Coronary artery (tissue), 2 donors: ENCODE measurements around the gene FAM156A.
"Not testable (repeated sequence)": the region's sequence is repeated elsewhere in the genome, so short reads cannot be mapped to it uniquely, and the experiment has no call there.

Source experiments
- DNase-seq: peaks from one replicate; pipeline ENCODE4 v3.0.0-alpha.2; 2017; ENCODE audit warnings: low spot score
- H3K27ac ChIP-seq, 2 donors: fragments of 200-600 bp; sonication (generic); one replicate each; pipeline ENCODE4 v1.5.1; 2016 to 2019
- H3K4me3 ChIP-seq: fragments of 200-600 bp; sonication (generic); 2 replicates; pipeline ENCODE4 v1.5.1; 2016; ENCODE audit warnings: mild to moderate bottlenecking, moderate library complexity
- TF ChIP-seq, protein P1 (sequence below): fragments of 200-600 bp; sonication (generic); IDR thresholded peaks from one replicate; pipeline ENCODE4 v1.5.1; 2019; ENCODE audit warnings: antibody characterized with exemption

The FAM156A gene, protein sequence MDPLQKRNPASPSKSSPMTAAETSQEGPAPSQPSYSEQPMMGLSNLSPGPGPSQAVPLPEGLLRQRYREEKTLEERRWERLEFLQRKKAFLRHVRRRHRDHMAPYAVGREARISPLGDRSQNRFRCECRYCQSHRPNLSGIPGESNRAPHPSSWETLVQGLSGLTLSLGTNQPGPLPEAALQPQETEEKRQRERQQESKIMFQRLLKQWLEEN

DNA sequence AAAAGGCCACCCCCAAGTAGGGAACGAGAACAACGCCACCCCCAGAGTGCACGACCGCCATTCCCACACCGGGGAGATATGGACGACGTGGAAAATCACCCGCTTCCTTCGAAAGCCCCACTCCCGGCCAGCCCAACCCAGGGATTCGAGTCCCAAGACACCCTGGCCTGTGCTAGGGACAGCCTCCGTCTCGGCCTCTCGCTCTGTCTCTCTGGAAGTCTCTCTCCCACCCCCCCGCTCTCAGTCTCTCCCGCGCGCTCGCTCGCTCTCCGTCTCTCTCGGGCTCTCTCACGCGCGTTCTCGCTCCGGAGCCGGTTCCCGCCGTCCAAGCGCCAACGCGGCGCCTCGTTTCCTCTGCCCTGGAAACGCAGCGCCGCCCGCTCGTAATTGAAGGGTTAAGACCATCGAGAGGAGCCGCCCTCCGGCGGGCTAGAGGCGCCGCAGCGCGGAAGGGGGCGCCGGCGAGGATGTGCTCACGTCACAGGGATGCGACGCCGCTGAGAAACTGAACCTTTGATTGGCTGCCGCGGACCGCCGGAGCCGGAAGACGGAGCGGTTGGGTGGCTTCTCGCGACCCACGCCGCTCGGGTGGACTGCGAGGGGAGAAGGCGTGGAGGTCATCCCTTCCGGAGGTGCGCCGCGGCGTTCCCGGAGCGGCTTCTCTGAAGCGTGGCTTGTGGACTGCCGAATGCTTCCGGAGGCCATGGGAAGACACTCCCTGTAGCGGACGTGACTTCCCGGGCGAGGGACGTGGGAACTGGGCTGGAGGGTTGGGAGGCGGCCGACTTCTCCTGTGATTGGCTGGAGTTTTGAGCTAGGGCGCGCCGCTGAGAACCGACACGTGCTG lies at the start of gene FAM156A:
Gene FAM156A, minus strand, starts transcription at position 406 of the 847 bp plus-strand sequence. CDS start 9,930 bp downstream, outside the sequence.
- not testable (repeated sequence) for H3K4me3 ChIP-seq, DNase-seq, H3K27ac ChIP-seq

DNA sequence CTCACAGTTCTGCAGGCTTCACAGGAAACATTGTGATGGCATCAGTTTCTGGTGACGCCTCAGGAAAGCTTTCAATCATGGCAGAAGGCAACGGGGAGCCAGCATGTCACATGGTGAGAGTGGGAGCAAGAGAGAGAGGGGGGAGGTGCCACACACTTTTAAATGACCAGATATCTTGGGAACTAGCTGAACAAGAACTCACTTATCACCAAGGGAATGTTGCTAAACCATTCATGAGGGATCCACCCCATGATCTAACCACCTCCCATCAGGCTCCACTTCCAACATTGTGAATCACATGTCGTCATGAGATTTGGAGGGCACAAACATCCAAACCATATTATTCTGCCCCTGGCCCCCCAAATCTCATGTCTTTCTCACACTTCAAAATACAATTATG lies 47.0 kb upstream of the FAM156A start:
- Histone ChIP-seq H3K27ac (no peak overlapping the region), H3K4me3 (no peak overlapping the region)
- TF ChIP-seq, protein P1, sequence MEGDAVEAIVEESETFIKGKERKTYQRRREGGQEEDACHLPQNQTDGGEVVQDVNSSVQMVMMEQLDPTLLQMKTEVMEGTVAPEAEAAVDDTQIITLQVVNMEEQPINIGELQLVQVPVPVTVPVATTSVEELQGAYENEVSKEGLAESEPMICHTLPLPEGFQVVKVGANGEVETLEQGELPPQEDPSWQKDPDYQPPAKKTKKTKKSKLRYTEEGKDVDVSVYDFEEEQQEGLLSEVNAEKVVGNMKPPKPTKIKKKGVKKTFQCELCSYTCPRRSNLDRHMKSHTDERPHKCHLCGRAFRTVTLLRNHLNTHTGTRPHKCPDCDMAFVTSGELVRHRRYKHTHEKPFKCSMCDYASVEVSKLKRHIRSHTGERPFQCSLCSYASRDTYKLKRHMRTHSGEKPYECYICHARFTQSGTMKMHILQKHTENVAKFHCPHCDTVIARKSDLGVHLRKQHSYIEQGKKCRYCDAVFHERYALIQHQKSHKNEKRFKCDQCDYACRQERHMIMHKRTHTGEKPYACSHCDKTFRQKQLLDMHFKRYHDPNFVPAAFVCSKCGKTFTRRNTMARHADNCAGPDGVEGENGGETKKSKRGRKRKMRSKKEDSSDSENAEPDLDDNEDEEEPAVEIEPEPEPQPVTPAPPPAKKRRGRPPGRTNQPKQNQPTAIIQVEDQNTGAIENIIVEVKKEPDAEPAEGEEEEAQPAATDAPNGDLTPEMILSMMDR: no peak
- DNase-seq: no peak

- no peak for DNase-seq
- no peak overlapping the region for H3K27ac ChIP-seq
- TF ChIP-seq, protein P1: no peak
- no peak overlapping the region for H3K4me3 ChIP-seq
Observed at GRCh38 chrX:53004811-53005210, 46.5 kb upstream of the FAM156A start.

DNA sequence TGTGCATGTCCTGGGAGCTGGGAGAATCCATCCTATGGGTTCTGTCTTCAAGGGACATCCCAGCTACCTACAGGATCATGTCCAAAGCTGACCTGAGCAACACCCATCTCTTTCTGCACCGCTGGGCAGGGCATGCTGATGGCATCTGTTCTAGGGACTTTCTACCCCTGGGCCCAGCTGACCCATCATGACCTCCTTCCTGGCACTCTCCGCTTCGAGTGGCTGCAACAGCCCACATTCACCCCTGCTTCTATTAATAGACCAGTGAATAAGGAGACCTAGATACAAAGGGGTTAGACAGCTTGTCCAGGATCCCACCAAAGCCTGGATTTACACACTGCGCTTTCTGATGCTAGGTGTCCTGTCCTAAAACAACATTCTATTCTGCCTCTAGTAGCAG lies 45.7 kb upstream of the FAM156A start:
- TF ChIP-seq, protein P1: no peak
- Histone ChIP-seq H3K4me3 (no peak overlapping the region), H3K27ac (no peak overlapping the region)
- no peak for DNase-seq

DNA sequence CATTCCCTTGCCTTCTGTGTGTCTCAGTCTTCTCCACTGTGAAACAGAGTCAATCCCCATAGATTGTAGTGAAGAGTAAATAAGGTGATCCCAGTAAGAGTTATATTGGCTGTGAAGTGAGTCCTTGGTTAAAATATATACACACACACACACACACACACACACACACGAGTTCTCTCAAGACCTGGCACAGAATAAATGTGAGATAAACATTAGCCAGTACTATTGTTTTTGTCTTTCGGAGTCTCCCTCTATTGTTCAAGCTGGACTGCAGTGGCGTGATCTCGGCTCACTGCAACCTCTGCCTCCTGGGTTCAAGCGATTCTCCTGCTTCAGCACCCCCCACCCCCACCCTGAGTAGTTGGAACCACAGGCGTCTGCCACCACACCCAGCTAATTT lies 44.8 kb upstream of the FAM156A start:
- Histone ChIP-seq H3K27ac (no peak overlapping the region), H3K4me3 (no peak overlapping the region)
- no peak for DNase-seq
- TF ChIP-seq, protein P1: no peak

DNA sequence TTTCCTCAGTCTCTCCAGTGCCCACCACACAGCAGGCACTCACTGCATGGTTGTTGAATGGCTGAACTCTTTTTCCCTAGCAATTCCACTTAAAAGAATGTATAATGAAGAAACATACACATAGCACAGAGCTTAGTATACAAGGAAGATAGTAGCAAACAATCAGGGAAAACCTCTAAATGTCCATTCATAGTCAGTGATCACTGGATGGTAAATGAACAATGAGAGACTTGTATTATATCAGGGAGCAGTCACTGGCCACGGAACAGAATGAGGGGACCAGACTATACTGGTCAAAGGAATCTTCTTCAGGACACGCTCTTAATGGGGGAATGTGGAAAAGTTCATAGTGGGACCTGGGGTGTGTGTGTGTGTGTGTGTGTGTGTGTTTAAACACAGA lies 43.6 kb upstream of the FAM156A start:
- TF ChIP-seq, protein P1: no peak
- no peak for DNase-seq
- Histone ChIP-seq H3K27ac (no peak overlapping the region), H3K4me3 (no peak overlapping the region)

- Histone ChIP-seq H3K4me3 (no peak overlapping the region), H3K27ac (no peak overlapping the region)
- TF ChIP-seq, protein P1: no peak
- DNase-seq: no peak
Observed at GRCh38 chrX:53000447-53001135, 42.3 kb upstream of the FAM156A start.
